ENCODE measurements around the gene KCNE1. TPM values are rescaled to one million over a fixed set of nuclear protein-coding genes. Genes with fewer than 3 reads are reported as not detected.

The KCNE1 gene
- total and polyA plus RNA-seq, 8 donors: 0.05 to 0.75 (median 0.30) TPM

- Histone ChIP-seq H3K9me3 (no peaks in the 10 kb centered on the region), H3K27me3 (no peaks in the 10 kb centered on the region), H3K27ac (no peak overlapping the region), H3K36me3 (no peaks in the 10 kb centered on the region), H3K4me3 (no peak overlapping the region), H3K4me1 (no peaks in the 10 kb centered on the region)
- no peak for FAIRE-seq
- WGBS, 2 donors: 60 to 66% methylated on average over 15 of the region's 15 CpGs
- intact Hi-C loops (cut with DNase I): no loop called here
- DNase-seq: peak; percentile 71 to 90 (median 83)
- ATAC-seq: peak; percentile 87 to 97 (median 95)
- peak; percentile 46 to 80 (median 71) for TF ChIP-seq CTCF (IDR thresholded peaks at IDR 0.05)
Measured at GRCh38 chr21:34510148-34511142, 1.6 kb downstream of the KCNE1 start.

GRCh38 chr21:34509151-34509550 lies 2.9 kb downstream of the KCNE1 start:
- Histone ChIP-seq H3K9me3 (no peaks in the 10 kb centered on the region), H3K27ac (no peak overlapping the region), H3K36me3 (no peaks in the 10 kb centered on the region), H3K4me3 (no peak overlapping the region), H3K4me1 (no peaks in the 10 kb centered on the region), H3K27me3 (no peaks in the 10 kb centered on the region)
- WGBS, 2 donors: 86 to 87% methylated on average over 4 of the region's 4 CpGs
- no peak for ATAC-seq
- no peak for FAIRE-seq
- no peak for TF ChIP-seq CTCF (IDR thresholded peaks at IDR 0.05)
- DNase-seq: no peak
- intact Hi-C loops (cut with DNase I): no loop called here

- ATAC-seq (no peak), FAIRE-seq (no peak), DNase-seq (no peak)
- TF ChIP-seq CTCF (IDR thresholded peaks at IDR 0.05): no peak
- intact Hi-C loops (cut with DNase I): no loop called here
- WGBS, 2 donors: 91 to 93% methylated on average over 2 of the region's 2 CpGs
- Histone ChIP-seq H3K27ac (no peak overlapping the region), H3K4me1 (no peaks in the 10 kb centered on the region), H3K4me3 (no peak overlapping the region), H3K9me3 (no peaks in the 10 kb centered on the region), H3K36me3 (no peaks in the 10 kb centered on the region), H3K27me3 (no peaks in the 10 kb centered on the region)
Measured at GRCh38 chr21:34504595-34504994, 7.4 kb downstream of the KCNE1 start.

GRCh38 chr21:34502480-34503106 lies 9.4 kb downstream of the KCNE1 start:
- Histone ChIP-seq H3K27me3 (no peaks in the 10 kb centered on the region), H3K9me3 (no peaks in the 10 kb centered on the region), H3K36me3 (no peaks in the 10 kb centered on the region), H3K27ac (no peak overlapping the region), H3K4me3 (no peak overlapping the region), H3K4me1 (no peaks in the 10 kb centered on the region)
- intact Hi-C loops (cut with DNase I): no loop called here
- WGBS, 2 donors: 44 to 45% methylated on average over 3 of the region's 3 CpGs
- TF ChIP-seq CTCF (IDR thresholded peaks at IDR 0.05): no peak
- DNase-seq (peak in 1 of 6 donors; percentile 6), ATAC-seq (peak; percentile 64 to 80 (median 71)), FAIRE-seq (no peak)
